Activated T-cell treated with anti-CD3 and anti-CD28 coated beads for 1 hour (primary cell): ENCODE results near the gene AP3M1.
A peak's percentile ranks its signal among the peaks of the same experiment; 100 is the strongest.

Experiments used
- DNase-seq: peaks from one replicate; pipeline ENCODE4 v3.0.0-alpha.2; 2020; ENCODE audit warnings: low read depth

AP3M1 gene

DNA sequence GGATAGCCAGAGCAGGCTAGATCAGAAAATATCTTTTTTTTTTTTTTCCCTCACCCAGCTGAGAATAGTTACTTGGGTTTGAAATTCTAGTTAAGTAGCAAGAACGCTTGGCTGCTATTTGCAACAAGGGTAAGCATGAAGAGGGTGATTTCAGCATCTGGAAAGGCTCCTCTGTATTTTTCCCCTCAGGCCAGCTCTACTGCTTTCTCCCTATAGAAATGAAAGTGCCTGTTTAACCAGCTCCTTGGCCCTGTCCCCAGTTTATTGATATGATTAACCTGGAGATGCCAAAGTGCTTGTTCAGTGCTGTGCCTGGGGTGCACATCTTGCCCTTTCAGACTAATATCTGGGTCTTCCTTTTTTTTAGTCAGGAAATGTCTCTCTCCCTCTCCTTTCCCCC lies 37.1 kb downstream of the AP3M1 start:
- DNase-seq, result no peak

DNA sequence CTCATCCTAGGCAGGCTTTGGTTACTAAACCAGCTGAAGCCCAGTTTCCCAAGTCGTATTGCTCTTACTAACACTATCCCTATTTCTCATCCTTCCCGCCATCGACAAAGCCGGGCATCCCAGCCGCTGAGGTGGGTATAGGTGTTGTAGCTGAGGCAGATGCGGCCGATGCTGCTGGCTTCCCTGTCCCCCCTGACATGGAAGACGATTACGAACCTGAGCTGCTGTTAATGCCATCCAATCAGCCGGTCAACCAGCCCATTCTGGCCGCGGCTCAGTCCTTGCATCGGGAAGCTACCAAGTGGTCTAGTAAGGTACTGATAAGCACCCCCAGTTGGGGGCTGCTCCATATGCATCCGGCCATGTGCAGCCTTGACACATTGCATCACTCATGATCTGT lies 38.8 kb downstream of the AP3M1 start:
- no peak for DNase-seq

DNA sequence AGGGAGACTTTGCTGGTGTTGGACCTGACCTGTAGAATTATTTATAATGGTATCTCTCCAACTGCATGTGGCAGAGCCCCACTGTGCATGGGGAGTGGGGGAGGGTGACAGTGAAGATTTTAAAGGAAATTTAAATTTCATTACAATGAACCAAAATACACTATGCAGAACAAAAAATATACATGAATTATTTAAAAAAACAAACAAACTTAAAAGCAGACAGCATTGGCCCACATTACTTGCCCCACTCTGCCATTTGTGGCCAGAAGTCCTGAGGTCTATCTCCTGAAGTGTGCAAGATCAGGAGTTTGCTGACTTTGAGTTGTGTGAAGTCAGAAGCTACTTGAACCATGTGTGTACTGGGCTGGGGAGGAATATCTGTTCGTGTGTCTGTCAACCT lies 40.5 kb downstream of the AP3M1 start:
- DNase-seq, result no peak

DNA sequence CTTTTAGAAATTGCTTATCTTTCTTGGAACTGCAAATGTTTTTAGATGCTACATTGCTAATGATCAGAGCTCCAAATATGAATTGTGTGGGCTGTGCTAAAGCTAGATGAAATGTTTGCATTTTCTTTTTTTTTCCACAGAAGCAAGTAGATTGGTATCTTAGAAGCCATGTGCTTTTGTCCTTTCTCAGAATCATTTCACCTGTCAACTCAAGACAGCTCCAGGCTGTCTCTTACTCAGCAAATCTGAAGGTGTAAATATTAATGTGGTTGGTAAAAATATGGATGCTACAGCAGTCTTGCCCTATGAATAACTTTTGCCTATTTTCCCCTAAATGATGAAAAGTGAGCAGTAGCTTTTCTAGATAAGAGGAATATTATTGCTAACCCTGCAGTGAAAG lies 41.2 kb downstream of the AP3M1 start:
- no peak for DNase-seq

DNA sequence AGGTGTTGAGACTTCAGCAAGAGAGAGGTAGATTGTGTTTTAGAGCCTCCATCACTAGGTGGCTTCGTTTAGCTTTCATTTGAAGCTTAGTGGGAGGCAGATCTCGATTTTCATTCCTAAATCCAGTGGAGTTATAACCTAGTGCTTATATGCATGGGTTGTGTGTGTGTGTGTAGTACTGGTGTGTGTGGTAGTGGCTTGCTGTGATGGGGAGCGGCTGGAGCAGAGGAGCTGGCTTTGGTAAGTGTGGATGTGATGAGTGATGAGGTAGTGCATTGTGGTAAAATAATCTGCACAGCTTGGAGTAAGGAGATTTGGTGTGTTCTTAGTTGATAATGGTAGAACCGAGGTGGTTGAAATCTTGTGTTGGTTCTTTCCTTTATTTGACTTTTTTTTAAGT lies 43.2 kb downstream of the AP3M1 start:
- no peak for DNase-seq

DNA sequence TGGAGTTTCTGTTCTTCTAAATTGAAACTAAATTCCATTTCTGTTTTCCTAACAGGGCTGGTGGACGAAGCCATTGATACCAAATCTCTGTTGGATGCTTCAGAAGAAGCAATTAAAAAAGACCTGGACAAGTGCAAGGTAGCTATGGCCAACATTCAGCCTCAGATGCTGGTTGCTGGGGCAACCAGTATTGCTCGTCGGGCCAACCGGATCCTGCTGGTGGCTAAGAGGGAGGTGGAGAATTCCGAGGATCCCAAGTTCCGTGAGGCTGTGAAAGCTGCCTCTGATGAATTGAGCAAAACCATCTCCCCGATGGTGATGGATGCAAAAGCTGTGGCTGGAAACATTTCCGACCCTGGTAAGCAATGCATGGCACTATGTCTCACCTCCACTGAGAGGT lies 45.6 kb downstream of the AP3M1 start:
- DNase-seq, result no peak

DNA sequence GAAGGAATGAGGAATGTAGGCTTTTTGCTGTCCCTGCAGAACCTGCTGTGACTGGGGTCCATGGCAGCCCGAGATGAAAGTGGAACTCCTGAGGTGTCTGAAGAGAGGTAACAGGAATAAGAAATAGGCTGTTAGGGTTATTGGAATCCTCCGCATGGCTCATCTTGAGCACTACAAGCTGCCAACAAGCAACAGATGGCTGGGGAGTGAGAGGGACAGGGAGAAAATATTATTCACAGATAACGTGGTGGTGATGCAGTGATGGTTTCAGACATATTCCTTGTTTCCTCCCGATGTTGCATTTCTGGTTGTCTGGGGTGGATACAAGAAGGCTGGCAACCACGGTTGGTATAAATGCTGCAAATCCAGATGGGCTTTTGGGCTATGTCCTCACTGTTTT lies 46.1 kb downstream of the AP3M1 start:
- DNase-seq, result no peak

DNA sequence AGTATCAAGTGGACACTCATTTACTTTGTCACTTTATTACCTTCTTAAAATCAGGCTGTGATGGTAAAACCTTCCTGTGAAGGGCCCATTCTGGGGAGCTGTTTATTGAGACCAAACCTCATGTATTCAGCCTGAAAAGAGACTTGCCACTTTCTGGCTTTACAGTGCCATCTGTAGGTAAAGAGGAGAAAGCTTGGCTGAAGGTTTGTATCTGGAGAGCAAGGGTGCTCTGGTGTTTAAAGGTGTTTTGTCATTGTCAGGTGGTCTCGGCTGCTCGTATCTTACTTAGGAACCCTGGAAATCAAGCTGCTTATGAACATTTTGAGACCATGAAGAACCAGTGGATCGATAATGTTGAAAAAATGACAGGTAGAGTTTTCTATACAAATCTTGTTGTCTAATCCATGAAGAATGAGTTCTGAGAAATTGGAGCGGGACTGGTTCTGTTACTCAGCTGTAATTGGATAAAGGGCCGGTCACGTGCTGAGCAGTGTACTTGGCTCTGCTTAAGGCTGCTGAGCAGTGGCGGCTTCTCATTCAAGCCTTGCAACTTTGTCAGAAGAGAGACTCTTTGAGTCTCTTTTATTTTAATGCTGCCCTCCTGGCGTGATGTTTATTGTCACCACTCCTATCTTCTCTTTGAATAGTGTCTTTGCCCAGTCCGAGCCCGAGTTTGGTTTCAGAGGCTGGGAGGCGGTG lies 46.9 kb downstream of the AP3M1 start:
- DNase-seq, result no peak

DNA sequence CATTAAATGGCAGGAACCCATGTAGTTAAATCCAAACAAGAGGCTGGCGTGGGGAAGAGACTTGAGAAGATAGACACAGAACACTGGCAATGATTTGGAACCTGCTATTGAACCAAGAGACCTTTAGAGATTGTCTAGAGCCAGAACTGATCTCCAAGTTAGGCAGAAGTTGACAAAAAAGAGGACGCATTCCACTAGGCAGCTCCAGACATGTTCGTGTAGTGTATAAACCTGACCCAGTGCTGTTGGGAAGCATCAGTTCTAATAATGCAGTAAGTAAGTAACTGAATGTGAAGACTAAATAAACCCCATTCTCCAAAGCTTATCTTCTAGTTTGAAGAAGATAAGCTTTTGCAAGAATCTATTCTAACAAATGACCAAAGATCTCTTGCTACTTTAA lies 50.8 kb downstream of the AP3M1 start:
- DNase-seq, result no peak

DNA sequence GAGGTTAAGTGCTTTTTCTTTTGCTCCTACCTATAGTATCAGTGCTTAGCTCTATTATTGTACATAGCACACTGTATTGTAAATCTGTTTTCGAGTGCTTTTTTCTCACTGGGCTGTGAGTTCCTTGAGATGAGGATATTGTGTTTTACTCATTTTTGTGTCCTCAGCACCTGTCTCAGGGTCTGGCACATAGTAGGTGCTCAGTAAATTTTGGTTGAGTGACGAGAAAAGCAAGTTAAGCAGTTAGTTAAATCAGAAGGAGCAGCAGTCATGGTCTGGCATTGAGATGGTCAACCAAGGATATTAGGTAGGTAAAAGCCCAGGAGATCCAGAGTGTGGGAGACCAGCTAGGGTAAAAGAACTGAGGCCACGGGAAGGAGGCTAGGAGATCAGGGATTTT lies 51.2 kb downstream of the AP3M1 start:
- no peak for DNase-seq

DNA sequence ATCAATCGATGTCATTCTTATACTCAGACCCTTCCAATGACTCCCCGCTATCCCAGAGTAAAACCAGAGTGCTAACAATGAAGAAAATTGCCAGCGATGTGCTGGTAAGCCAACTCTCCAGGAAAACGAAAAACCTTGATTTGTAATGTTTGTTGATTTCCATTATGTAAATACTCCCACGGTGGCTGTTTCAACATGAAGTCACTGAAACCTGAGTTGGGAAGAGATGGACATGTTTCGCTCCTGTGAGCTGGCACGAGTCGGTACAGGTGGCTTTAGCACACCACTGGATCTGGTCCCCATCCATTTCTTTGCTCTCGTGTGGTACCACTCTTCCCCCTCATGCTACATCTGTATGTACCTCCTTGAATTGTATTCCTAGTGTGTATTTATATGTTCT lies 52.9 kb downstream of the AP3M1 start:
- DNase-seq, result no peak

DNA sequence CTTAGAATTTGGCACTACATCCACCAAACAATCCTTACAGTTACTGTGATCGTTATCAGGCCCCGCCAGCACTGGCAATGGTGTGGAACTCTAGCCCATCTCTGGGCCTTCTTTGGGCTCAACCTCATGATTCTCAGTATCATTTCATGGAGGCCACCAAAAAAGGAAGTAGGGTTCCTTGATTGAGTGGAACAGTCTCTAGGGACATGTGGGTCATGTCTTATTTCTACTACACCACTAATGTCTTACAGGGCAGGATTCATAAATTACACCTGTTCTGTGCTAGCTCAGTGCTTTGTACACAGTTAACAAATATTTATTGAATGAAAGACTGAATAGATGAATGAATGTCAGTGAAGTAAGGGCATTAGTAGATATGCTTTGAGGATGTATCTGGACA lies 53.9 kb downstream of the AP3M1 start:
- DNase-seq, result no peak

DNA sequence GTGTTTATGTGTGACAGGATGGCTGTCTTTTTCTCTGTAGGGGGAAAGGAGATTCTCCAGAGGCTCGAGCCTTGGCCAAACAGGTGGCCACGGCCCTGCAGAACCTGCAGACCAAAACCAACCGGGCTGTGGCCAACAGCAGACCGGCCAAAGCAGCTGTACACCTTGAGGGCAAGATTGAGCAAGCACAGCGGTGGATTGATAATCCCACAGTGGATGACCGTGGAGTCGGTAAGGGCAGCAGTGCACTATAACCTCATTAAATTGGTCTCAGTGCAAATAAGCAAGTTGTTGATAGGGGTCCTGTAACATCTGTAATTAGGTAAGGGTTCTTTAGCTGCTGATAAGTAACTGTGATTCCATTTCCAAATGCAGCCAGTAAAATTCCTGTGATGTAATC lies 56.4 kb downstream of the AP3M1 start:
- no peak for DNase-seq

DNA sequence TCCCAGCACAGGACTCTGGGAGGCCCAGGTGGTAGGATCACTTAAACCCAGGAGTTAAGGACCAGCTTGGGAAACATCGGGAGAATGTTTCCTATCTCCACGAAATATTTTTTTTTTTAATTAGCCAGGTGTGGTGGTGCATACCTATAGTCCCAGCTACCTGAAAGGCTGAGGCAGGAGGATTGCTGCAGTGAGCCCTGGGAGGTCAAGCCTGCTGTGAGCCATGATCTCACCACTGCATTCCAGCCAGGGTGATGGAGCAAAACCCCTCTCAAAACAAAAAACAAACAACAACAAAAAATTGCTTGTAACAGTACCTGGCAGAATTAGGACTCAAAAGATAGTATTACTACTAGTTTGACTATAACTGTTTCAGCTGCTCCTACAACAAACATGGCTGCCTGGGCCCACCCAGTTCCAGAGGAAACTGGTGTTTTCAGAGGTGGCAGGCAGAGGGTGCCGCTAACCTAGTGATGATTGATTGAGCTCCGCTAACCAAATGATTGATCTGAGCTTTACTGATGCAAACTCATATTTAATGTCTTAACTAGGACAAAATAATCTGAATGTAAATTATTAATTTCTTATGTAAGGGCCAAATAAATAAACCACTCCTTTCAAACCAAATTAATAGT lies 57.0 kb downstream of the AP3M1 start:
- DNase-seq, result no peak

DNA sequence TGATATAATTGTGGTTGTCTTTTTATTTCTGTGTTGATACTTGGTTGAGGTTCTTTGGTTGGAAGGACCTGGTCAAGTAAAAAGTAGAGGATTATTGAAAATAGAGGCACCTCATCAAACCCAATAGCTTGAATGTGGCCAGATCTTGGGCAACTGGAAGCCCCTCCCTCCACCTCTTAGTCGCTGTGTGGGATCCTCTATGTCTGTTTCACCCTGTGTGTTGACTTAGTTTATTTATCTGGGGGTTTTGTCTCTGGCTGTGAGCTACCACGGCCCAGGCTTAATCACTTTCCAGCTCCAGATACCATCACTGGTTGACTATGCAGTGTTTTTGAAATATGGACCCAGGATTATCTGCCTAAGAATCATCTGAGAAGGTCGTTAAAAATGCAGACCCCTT lies 58.3 kb downstream of the AP3M1 start:
- no peak for DNase-seq

DNA sequence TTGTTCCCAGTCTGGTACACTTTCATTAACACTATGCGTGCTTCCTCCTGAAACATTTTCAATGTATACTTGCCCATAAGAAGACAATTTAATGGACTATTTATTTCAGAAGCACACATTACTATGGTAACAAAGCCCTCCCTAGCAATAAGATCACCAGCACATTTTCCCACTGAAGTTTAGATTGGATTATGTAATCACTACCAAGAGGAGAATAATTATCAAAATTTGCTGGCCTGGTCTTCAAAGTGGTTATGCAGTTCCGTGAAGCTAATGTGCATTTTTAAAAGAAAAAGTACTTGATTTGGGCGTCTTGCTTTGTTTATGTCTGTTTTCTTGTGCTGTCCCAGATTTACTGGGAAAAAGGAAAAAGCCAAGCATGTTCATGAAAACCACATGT lies 61.9 kb downstream of the AP3M1 start:
- no peak for DNase-seq

DNA sequence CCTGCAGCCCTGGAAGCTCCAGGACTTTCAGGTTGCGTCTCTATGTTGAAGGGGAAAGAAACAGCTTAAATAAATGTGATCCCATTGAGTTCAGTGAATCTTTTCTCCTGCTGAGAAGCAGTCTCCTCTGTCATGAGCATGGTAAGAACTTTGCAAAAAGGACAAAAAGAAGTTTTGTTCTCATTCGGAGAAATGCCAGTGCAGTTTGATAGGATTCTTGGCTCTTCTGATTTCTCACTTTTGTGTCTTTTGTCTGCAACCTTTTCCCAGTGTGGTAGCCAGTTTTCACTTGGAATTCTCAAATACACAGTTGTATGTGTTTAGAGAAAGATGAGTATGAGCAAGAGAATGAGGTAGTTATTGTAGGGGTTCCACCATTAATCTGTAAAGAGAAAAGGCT lies 64.3 kb downstream of the AP3M1 start:
- no peak for DNase-seq

DNA sequence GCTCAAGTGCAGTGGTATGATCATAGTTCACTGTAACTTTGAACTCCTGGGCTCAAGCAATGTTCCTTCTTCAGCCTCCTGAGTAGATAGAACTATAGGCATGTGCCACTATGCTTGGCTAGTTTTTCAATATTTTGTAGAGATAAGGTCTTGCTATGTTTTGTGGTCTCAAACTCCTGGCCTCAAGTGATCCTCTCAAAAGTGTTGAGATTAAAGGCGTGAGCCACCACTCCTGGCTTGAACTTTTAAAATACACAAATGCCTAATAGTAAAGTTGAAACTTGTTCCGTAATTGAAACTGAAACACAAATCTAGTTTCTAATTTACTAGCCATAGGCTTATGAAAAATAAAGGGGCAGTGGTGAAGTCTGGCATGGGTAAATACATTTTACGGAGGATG lies 65.7 kb downstream of the AP3M1 start:
- DNase-seq, result no peak

DNA sequence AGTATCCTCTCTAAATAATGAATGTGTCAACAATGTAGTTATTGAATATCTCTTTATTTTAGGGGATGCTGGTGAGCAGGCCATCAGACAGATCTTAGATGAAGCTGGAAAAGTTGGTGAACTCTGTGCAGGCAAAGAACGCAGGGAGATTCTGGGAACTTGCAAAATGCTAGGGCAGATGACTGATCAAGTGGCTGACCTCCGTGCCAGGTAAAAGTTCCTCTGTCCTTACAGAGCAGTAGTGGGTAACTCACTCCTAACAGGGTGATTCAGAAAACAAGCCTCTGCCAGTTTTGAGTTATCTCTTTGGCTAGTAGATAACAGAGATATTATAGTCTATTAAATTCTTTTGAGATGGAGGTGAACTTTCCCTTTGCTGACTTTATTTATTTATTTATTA lies 67.3 kb downstream of the AP3M1 start:
- DNase-seq, result no peak

DNA sequence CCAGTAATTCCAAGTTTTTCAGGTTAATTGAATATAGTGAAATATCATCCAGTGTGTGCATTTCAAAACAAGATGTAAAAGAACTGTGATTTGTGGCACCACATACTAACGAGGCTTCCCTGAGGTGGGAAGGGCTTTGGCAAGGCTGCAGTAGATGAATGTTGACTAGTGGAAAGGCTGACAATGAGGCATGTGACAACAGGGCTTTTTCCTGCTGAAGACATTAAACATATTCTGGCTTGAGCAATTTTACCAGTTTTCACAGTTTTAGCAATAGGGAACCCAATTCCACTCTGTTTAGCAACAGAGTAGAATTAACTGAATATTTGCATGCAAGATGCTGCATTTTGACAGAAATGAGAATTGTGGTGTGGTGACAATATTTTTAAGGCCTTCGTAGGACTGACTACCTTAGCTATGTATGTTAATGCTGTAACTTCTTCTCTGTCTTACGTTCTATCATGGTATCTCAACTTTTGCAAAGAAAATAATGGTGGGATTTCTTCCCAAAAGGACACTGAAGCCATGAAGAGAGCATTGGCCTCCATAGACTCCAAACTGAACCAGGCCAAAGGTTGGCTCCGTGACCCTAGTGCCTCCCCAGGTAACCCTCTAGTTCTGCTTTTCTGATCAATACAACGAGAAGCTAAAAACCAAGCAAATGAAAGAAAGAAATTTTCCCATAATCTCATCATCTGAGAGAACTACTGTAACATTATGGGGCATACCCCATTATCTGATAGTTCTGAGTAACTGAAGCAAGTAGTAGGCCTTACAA lies 68.5 kb downstream of the AP3M1 start:
- no peak for DNase-seq

DNA sequence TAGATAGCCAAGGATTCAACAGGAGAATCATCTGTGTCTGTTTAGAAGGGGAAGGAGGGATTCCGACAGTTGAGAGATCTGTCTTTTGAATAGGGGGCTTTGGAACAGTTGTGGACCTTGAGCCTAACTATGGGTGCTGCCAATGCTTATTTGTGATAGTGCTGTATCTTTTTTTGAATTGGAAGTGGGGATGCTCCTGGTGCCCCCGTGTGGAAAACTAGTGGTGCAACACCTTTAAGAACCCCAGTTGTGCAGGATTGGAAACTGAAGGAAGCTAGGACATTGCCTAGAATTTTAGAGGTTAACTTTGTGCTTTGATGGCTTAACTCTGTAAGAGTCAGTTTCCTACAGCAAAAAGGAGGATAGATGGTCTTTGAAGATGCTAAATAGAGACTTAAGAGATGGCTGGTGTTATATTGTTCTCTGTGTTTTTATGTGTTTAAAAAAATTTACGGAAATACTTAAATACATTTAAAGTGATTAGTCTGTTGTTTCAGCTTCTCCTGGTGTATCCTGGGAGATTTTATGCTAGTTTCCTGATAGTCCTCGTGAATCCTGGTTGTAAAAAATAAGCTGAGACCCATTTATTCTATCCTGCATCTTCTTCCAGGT lies 69.3 kb downstream of the AP3M1 start:
- peak; percentile 26 for DNase-seq

DNA sequence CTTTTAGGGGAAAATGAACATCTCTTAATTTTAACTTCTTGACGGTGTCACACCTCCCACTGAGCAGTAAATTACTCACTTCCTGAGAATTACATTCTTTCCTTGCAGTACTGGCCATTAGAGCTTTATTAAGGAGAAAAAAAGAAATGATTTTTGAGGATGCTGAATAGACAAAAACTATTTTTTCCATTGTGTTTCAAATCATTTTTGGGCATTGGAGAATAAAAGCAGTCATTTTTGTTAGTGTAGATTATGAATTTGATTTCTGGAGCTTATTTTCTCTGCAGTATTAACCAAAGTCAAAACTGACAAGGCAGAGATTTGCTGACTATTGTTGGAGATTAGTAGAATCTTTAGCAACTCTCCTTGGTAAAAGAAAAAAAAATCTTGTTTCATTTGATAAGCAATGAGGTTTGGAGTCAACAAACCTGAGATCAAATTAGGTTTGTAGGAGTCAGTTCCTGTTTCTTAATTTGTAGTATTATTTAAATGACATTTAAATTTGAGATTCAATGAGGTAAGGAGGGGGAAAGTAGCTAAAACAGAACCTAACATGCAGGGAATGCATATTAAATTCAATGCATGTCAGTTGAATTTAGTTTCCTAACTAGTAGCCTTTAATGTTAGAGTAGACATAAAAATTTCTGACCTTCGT lies 70.6 kb downstream of the AP3M1 start:
- DNase-seq, result no peak
